ENCODE measurements around the gene MCTP1. TPM values are rescaled to one million over a fixed set of nuclear protein-coding genes. Genes with fewer than 3 reads are reported as not detected.

The MCTP1 gene
- total and polyA plus RNA-seq, 7 experiments from 2014 or later = 0.75 to 38.9 (median 2.3) TPM; not detected in 1

GRCh38 chr5:94667937-94668336 lies 617.0 kb downstream of the MCTP1 start:
- Histone ChIP-seq H3K27me3 (ENCODE audit: control insufficient read depth in 2 of 2, insufficient read depth in 2 of 2, low read length in 2 of 2) (no peaks in the 10 kb centered on the region), H3K4me1 (ENCODE audit: control insufficient read depth in 2 of 2, insufficient read depth in 2 of 2, low read length in 2 of 2) (no peaks in the 10 kb centered on the region), H3K36me3 (ENCODE audit: control insufficient read depth in 2 of 3, insufficient read depth in 3 of 3, low read length in 3 of 3) (peaks cover 0 to 7% (median 7%) of the 10 kb centered on the region in 3 experiments), H3K27ac (ENCODE audit: low read depth, low read length) (no peak overlapping the region), H3K9me3 (ENCODE audit: control insufficient read depth in 2 of 3, low read length in 3 of 3) (no peaks in the 10 kb centered on the region), H3K4me3 (ENCODE audit: low read length) (no peak overlapping the region)
- Mint-ChIP-seq H3K36me3 (peaks cover 14 to 47% (median 34%) of the 10 kb centered on the region in 5 donors), H3K4me3 (no peak overlapping the region), H3K4me1 (peaks cover 0 to 2% (median 0%) of the 10 kb centered on the region in 7 donors), H3K27me3 (no peaks in the 10 kb centered on the region), H3K27ac (peak overlapping the region in 1 of 9 donors; percentile 36), H3K9me3 (no peaks in the 10 kb centered on the region)
- intact Hi-C loops (cut with micrococcal nuclease) = no loop called here
- DNase-seq (no peak), ATAC-seq (no peak)
- POLR2A ChIA-PET = no interaction called here
- CTCF ChIA-PET = no interaction called here

GRCh38 chr5:94661086-94661485 lies 623.8 kb downstream of the MCTP1 start:
- Histone ChIP-seq H3K4me1 (ENCODE audit: control insufficient read depth in 2 of 2, insufficient read depth in 2 of 2, low read length in 2 of 2) (no peaks in the 10 kb centered on the region), H3K27ac (ENCODE audit: low read depth, low read length) (no peak overlapping the region), H3K36me3 (ENCODE audit: control insufficient read depth in 2 of 3, insufficient read depth in 3 of 3, low read length in 3 of 3) (peaks cover 0 to 13% (median 13%) of the 10 kb centered on the region in 3 experiments), H3K4me3 (ENCODE audit: low read length) (no peak overlapping the region), H3K9me3 (ENCODE audit: control insufficient read depth in 2 of 3, low read length in 3 of 3) (peaks cover 0 to 13% (median 0%) of the 10 kb centered on the region in 3 experiments), H3K27me3 (ENCODE audit: control insufficient read depth in 2 of 2, insufficient read depth in 2 of 2, low read length in 2 of 2) (no peaks in the 10 kb centered on the region)
- Mint-ChIP-seq H3K9me3 (peaks cover 0 to 33% (median 28%) of the 10 kb centered on the region in 11 donors), H3K27me3 (no peaks in the 10 kb centered on the region), H3K27ac (no peak overlapping the region), H3K36me3 (peaks cover 24 to 67% (median 49%) of the 10 kb centered on the region in 5 donors), H3K4me3 (no peak overlapping the region), H3K4me1 (peaks cover 0 to 8% (median 0%) of the 10 kb centered on the region in 7 donors)
- ATAC-seq (no peak), DNase-seq (no peak)
- intact Hi-C loops (cut with micrococcal nuclease) = no loop called here
- CTCF ChIA-PET = interaction anchor here (1.0 kb wide), 1 partner anchor 13 kb away, joined by 5 read pairs; no protein-coding TSS in a partner anchor
- POLR2A ChIA-PET = no interaction called here

DNA sequence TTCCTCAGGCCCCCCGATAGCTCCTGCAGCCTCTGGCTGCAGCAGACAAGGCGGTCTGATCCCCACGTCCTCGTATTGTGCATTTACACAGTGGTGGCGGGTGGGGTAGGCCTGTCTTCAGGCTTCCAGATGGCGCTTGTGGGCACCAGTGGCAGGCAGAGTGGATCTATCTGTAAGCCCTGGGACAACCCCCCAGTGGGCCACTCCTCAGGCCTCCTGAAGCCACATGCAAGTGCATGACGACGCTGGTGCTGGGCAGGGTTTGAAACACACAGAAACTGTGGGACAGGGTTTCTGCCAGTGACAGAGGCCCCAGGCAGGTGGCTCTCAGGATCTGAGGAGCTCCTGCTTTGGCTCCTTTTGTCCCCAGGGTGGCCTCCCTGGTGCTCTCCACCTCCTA lies 624.4 kb downstream of the MCTP1 start:
- no peak overlapping the region for H3K27ac Mint-ChIP-seq
- H3K36me3 ChIP-seq (ENCODE audit: control insufficient read depth in 2 of 3, insufficient read depth in 3 of 3, low read length in 3 of 3) = peaks cover 0 to 17% (median 13%) of the 10 kb centered on the region in 3 experiments
- ChIA-PET POLR2A (no interaction called here), CTCF (no interaction called here)
- H3K4me3 ChIP-seq (ENCODE audit: low read length) = no peak overlapping the region
- DNase-seq = no peak
- no peak overlapping the region for H3K27ac ChIP-seq (ENCODE audit: low read depth, low read length)
- H3K4me3 Mint-ChIP-seq = no peak overlapping the region
- peaks cover 0 to 39% (median 32%) of the 10 kb centered on the region in 11 donors for H3K9me3 Mint-ChIP-seq
- H3K4me1 ChIP-seq (ENCODE audit: control insufficient read depth in 2 of 2, insufficient read depth in 2 of 2, low read length in 2 of 2) = no peaks in the 10 kb centered on the region
- peaks cover 0 to 8% (median 0%) of the 10 kb centered on the region in 7 donors for H3K4me1 Mint-ChIP-seq
- peaks cover 0 to 17% (median 0%) of the 10 kb centered on the region in 3 experiments for H3K9me3 ChIP-seq (ENCODE audit: control insufficient read depth in 2 of 3, low read length in 3 of 3)
- no peaks in the 10 kb centered on the region for H3K27me3 Mint-ChIP-seq
- intact Hi-C loops (cut with micrococcal nuclease) = no loop called here
- no peak for ATAC-seq
- peaks cover 28 to 69% (median 51%) of the 10 kb centered on the region in 5 donors for H3K36me3 Mint-ChIP-seq
- no peaks in the 10 kb centered on the region for H3K27me3 ChIP-seq (ENCODE audit: control insufficient read depth in 2 of 2, insufficient read depth in 2 of 2, low read length in 2 of 2)

GRCh38 chr5:94658272-94658671 lies 626.6 kb downstream of the MCTP1 start:
- H3K27me3 Mint-ChIP-seq = no peaks in the 10 kb centered on the region
- ATAC-seq (no peak), DNase-seq (no peak)
- Histone ChIP-seq H3K36me3 (ENCODE audit: control insufficient read depth in 2 of 3, insufficient read depth in 3 of 3, low read length in 3 of 3) (peaks cover 0 to 20% (median 7%) of the 10 kb centered on the region in 3 experiments), H3K9me3 (ENCODE audit: control insufficient read depth in 2 of 3, low read length in 3 of 3) (peaks cover 0 to 24% (median 0%) of the 10 kb centered on the region in 3 experiments), H3K4me3 (ENCODE audit: low read length) (no peak overlapping the region), H3K4me1 (ENCODE audit: control insufficient read depth in 2 of 2, insufficient read depth in 2 of 2, low read length in 2 of 2) (no peaks in the 10 kb centered on the region), H3K27ac (ENCODE audit: low read depth, low read length) (no peak overlapping the region), H3K27me3 (ENCODE audit: control insufficient read depth in 2 of 2, insufficient read depth in 2 of 2, low read length in 2 of 2) (no peaks in the 10 kb centered on the region)
- peaks cover 0 to 8% (median 0%) of the 10 kb centered on the region in 7 donors for H3K4me1 Mint-ChIP-seq
- POLR2A ChIA-PET = no interaction called here
- CTCF ChIA-PET = interaction anchor here (0.6 kb wide), 1 partner anchor 188 kb away, joined by 3 read pairs; no protein-coding TSS in a partner anchor
- peaks cover 5 to 54% (median 40%) of the 10 kb centered on the region in 11 donors for H3K9me3 Mint-ChIP-seq
- H3K36me3 Mint-ChIP-seq = peaks cover 35 to 78% (median 67%) of the 10 kb centered on the region in 5 donors
- no peak overlapping the region for H3K4me3 Mint-ChIP-seq
- intact Hi-C loops (cut with micrococcal nuclease) = no loop called here
- no peak overlapping the region for H3K27ac Mint-ChIP-seq

Other genes starting within 250 kb of the MCTP1 start
- not detected for gene FAM81B, start 106.3 kb upstream of the MCTP1 start, total RNA-seq
- not detected for gene FAM81B, start 106.3 kb upstream of the MCTP1 start, polyA plus RNA-seq

Data from naive thymus-derived CD4-positive, alpha-beta T cell (primary cell).